ENCODE measurements around the gene KSR2.

- TF ChIP-seq POLR2A (IDR thresholded peaks at IDR 0.05; ENCODE audit: low read length) (no peak), GATA1 (IDR thresholded peaks at IDR 0.05; ENCODE audit: low read depth, low read length) (no peak)
Measured at GRCh38 chr12:117847371-117847770, 121.4 kb downstream of the KSR2 start.

Measured in erythroblast (primary cell).